Astrocyte (in vitro differentiated cells and primary cell): ENCODE measurements around the gene FAM241A. TPM values are rescaled to one million over a fixed set of nuclear protein-coding genes. Genes with fewer than 3 reads are reported as not detected.

ENCODE experiments used
- DNase-seq: peaks from one replicate; pipeline ENCODE4 v3.0.0-alpha.2; 2010; ENCODE audit warnings: low read depth
- FAIRE-seq: peaks from 2 replicates; lab custom pipeline; 2011; peaks lifted over from hg19 to GRCh38; lab: Jason Lieb, UNC
- H2AFZ ChIP-seq: 2 replicates; pipeline ENCODE4 v1.6.0; 2012; ENCODE audit warnings: low read depth, low read length, inconsistent platforms
- H3K27ac ChIP-seq: 2 replicates; pipeline ENCODE4 v1.5.1; 2011; ENCODE audit warnings: low read depth, low read length, inconsistent platforms
- H3K27me3 ChIP-seq: 2 replicates; pipeline ENCODE4 v1.6.0; 2011; ENCODE audit warnings: low read length, inconsistent platforms; ENCODE audit not compliant: insufficient read depth
- H3K36me3 ChIP-seq: 2 replicates; pipeline ENCODE4 v1.5.1; 2011; ENCODE audit warnings: low read length, inconsistent platforms; ENCODE audit not compliant: insufficient read depth
- H3K4me1 ChIP-seq: 2 replicates; pipeline ENCODE4 v1.5.1; 2011; ENCODE audit warnings: low read length, inconsistent platforms; ENCODE audit not compliant: insufficient read depth
- H3K4me2 ChIP-seq: 2 replicates; pipeline ENCODE4 v1.6.0; 2012; ENCODE audit warnings: low read length, inconsistent platforms
- H3K4me3 ChIP-seq: 2 replicates; pipeline ENCODE4 v1.5.1; 2011; ENCODE audit warnings: low read depth, mild to moderate bottlenecking, low read length, inconsistent platforms; ENCODE audit not compliant: insufficient read depth
- H3K79me2 ChIP-seq: 2 replicates; pipeline ENCODE4 v1.6.0; 2012; ENCODE audit warnings: mild to moderate bottlenecking, low read length, inconsistent platforms; ENCODE audit not compliant: insufficient read depth
- H3K9ac ChIP-seq: 2 replicates; pipeline ENCODE4 v1.6.0; 2012; ENCODE audit warnings: mild to moderate bottlenecking, low read length, inconsistent platforms
- H3K9me3 ChIP-seq: 2 replicates; pipeline ENCODE4 v1.5.1; 2012; ENCODE audit warnings: low read depth, mild to moderate bottlenecking, low read length, inconsistent platforms; ENCODE audit not compliant: insufficient read depth
- H4K20me1 ChIP-seq: 2 replicates; pipeline ENCODE4 v1.6.0; 2012; ENCODE audit warnings: low read length, inconsistent platforms; ENCODE audit not compliant: insufficient read depth
- H3K27ac Mint-ChIP-seq: one replicate; pipeline ENCODE4 v1.8.0; 2021; ENCODE audit warnings: mild to moderate bottlenecking, mixed read lengths; ENCODE audit not compliant: unreplicated experiment
- H3K27me3 Mint-ChIP-seq: one replicate; pipeline ENCODE4 v1.8.0; 2021; ENCODE audit warnings: low read depth, mixed read lengths; ENCODE audit not compliant: unreplicated experiment
- H3K36me3 Mint-ChIP-seq: one replicate; pipeline ENCODE4 v1.8.0; 2021; ENCODE audit warnings: low read depth, mixed read lengths; ENCODE audit not compliant: unreplicated experiment
- H3K4me1 Mint-ChIP-seq: one replicate; pipeline ENCODE4 v1.8.0; 2021; ENCODE audit warnings: low read depth, mixed read lengths; ENCODE audit not compliant: unreplicated experiment
- H3K4me3 Mint-ChIP-seq: one replicate; pipeline ENCODE4 v1.8.0; 2021; ENCODE audit warnings: mild to moderate bottlenecking, moderate library complexity, mixed read lengths; ENCODE audit not compliant: unreplicated experiment
- H3K9me3 Mint-ChIP-seq: one replicate; pipeline ENCODE4 v1.8.0; 2021; ENCODE audit warnings: mild to moderate bottlenecking, mixed read lengths; ENCODE audit not compliant: unreplicated experiment
- EZH2 ChIP-seq: IDR thresholded peaks from 2 replicates; pipeline ENCODE4 v1.6.1; 2012; ENCODE audit warnings: mild to moderate bottlenecking, low read length, inconsistent platforms; ENCODE audit not compliant: insufficient read depth
- total RNA-seq: library from RNA; stranded (reverse); gene quantifications from 2 replicates; pipeline ENCODE4 v1.2.1, GENCODE V29; 2021
- TF ChIP-seq, protein P1 (sequence below): IDR thresholded peaks from 2 replicates; pipeline ENCODE4 v1.5.1; 2011; ENCODE audit warnings: low read depth, mild to moderate bottlenecking, inconsistent platforms, low read length, moderate library complexity; ENCODE audit not compliant: insufficient read depth

FAM241A gene
- total RNA-seq, 1 donor from 2014 or later = 1.7 TPM

DNA sequence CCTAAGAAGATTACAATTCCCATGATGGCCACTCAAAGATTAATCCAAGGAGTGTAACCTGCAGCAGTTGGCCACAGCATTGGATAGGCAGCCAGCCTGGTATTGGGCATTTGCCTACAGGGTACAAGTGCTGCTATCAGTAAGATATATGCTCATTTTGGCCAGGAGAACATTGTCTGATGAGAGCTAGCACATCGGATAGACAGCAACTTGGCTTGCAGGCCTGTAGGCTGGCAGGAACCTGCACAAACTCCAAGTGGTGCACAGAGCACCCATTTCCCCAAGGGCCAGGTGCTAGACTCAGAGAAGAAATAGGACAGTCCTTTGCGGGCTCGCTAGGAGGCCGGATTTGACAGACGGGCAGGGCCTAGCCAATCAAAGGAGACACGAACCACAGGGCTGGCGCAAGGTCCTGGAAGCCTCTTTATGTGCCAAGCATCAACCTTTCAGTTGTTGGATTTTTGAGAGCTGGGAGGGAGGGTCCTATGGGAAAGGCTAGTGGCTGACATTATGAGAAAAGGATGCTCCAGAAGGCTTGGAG, 74.6 kb downstream of the FAM241A start:
- no peak overlapping the region for H2AFZ ChIP-seq
- no peaks in the 10 kb centered on the region for H3K79me2 ChIP-seq
- peaks cover 2% of the 10 kb centered on the region for H3K27me3 Mint-ChIP-seq
- no peaks in the 10 kb centered on the region for H3K9me3 ChIP-seq
- H3K4me1 ChIP-seq = no peaks in the 10 kb centered on the region
- no peaks in the 10 kb centered on the region for H3K27me3 ChIP-seq
- no peaks in the 10 kb centered on the region for H4K20me1 ChIP-seq
- H3K4me2 ChIP-seq = no peak overlapping the region
- H3K4me3 ChIP-seq = no peak overlapping the region
- H3K27ac Mint-ChIP-seq = no peak overlapping the region
- H3K27ac ChIP-seq = no peak overlapping the region
- no peaks in the 10 kb centered on the region for H3K36me3 ChIP-seq
- DNase-seq (no peak), FAIRE-seq (no peak)
- H3K4me1 Mint-ChIP-seq = peaks cover 4% of the 10 kb centered on the region
- TF ChIP-seq, protein P1, sequence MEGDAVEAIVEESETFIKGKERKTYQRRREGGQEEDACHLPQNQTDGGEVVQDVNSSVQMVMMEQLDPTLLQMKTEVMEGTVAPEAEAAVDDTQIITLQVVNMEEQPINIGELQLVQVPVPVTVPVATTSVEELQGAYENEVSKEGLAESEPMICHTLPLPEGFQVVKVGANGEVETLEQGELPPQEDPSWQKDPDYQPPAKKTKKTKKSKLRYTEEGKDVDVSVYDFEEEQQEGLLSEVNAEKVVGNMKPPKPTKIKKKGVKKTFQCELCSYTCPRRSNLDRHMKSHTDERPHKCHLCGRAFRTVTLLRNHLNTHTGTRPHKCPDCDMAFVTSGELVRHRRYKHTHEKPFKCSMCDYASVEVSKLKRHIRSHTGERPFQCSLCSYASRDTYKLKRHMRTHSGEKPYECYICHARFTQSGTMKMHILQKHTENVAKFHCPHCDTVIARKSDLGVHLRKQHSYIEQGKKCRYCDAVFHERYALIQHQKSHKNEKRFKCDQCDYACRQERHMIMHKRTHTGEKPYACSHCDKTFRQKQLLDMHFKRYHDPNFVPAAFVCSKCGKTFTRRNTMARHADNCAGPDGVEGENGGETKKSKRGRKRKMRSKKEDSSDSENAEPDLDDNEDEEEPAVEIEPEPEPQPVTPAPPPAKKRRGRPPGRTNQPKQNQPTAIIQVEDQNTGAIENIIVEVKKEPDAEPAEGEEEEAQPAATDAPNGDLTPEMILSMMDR = no peak
- no peak for TF ChIP-seq EZH2
- no peak overlapping the region for H3K4me3 Mint-ChIP-seq
- H3K36me3 Mint-ChIP-seq = no peaks in the 10 kb centered on the region
- peaks cover 4% of the 10 kb centered on the region for H3K9me3 Mint-ChIP-seq
- H3K9ac ChIP-seq = no peak overlapping the region

DNA sequence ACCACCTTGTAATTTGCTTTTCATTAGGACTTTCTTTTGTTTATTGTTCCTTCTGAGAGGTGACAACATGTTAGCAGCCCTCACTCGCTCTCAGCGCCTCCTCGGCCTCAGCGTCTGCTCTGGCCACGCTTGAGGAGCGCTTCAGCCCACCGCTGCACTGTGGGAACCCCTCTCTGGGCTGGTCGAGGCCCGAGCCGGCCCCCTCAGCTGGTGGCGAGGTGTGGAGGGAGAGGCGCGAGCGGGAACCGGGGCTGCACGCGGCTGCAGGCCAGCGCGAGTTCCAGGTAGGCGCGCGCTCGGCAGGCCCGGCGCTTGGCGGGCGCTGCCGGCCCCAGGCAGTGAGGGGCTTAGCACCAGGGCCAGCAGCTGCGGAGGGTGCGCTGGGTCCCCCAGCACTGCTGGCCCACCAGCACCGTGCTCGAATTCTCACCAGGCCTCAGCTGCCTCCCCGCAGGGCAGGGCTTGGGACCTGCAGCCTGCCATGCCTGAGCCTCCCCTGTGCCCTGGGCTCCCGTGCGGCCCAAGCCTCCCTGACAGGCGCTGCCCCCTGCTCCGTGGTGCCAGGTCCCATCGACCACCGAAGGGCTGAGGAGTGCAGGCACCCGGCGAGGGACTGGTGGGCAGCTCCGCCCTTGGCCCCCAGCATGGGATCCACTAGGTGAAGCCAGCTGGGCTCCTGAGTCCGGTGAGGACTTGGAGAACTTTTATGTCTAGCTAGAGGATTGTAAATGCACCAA, 77.1 kb downstream of the FAM241A start:
- Mint-ChIP-seq H3K4me1 (peaks cover 4% of the 10 kb centered on the region), H3K27me3 (peaks cover 2% of the 10 kb centered on the region), H3K36me3 (no peaks in the 10 kb centered on the region), H3K27ac (no peak overlapping the region), H3K4me3 (no peak overlapping the region), H3K9me3 (peaks cover 4% of the 10 kb centered on the region)
- Histone ChIP-seq H3K9me3 (no peaks in the 10 kb centered on the region), H3K4me2 (no peak overlapping the region), H3K27me3 (no peaks in the 10 kb centered on the region), H3K4me1 (no peaks in the 10 kb centered on the region), H4K20me1 (no peaks in the 10 kb centered on the region), H3K4me3 (no peak overlapping the region), H3K36me3 (no peaks in the 10 kb centered on the region), H3K79me2 (no peaks in the 10 kb centered on the region), H2AFZ (no peak overlapping the region), H3K27ac (no peak overlapping the region), H3K9ac (no peak overlapping the region)
- TF ChIP-seq, protein P1 = no peak
- DNase-seq = no peak
- no peak for FAIRE-seq

DNA sequence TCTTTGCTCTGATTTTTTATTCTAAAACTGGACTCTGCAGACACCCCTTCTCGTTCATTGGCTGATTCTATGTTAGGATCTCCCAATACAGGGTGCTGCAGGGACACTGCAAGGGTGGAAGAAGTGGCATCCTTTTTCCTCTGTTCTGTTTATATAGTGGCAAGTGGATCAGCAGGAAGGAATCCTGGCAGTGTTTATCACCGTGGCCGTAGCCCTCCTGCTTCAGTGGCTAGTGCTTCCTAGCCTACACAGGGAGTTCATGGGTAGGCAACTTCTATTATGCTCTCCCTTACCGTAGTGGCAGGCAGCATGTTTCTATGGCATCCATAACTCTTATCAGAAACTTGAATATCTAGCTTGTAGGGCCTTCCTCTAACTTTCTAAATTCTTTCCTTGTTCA, 79.9 kb downstream of the FAM241A start:
- H4K20me1 ChIP-seq = no peaks in the 10 kb centered on the region
- no peak for DNase-seq

More for the DNA sequence above, 79.9 kb downstream of the FAM241A start:
- Histone ChIP-seq H3K79me2 (no peaks in the 10 kb centered on the region), H3K27ac (no peak overlapping the region), H3K9me3 (no peaks in the 10 kb centered on the region), H3K9ac (no peak overlapping the region), H3K27me3 (no peaks in the 10 kb centered on the region), H3K4me1 (no peaks in the 10 kb centered on the region), H3K4me3 (no peak overlapping the region), H3K4me2 (no peak overlapping the region), H2AFZ (no peak overlapping the region), H3K36me3 (no peaks in the 10 kb centered on the region)
- Mint-ChIP-seq H3K4me3 (no peak overlapping the region), H3K4me1 (peaks cover 5% of the 10 kb centered on the region), H3K36me3 (no peaks in the 10 kb centered on the region), H3K27ac (no peak overlapping the region), H3K9me3 (peaks cover 4% of the 10 kb centered on the region), H3K27me3 (no peaks in the 10 kb centered on the region)
- no peak for FAIRE-seq
- TF ChIP-seq, protein P1 = no peak
- no peak for TF ChIP-seq EZH2
